LNCAP (cell line): ENCODE results near the gene PELI2.

Experiments
- CTCF ChIP-seq: fragments of 450-650 bp; IDR thresholded peaks from 2 replicates; pipeline ENCODE4 v1.5.1; 2017; ENCODE audit warnings: mild to moderate bottlenecking

The PELI2 gene

GRCh38 chr14:56137849-56138248 lies 19.6 kb downstream of the PELI2 start:
- no peak for TF ChIP-seq CTCF

- TF ChIP-seq CTCF, result no peak
Measured at GRCh38 chr14:56138928-56139327, 20.7 kb downstream of the PELI2 start.

GRCh38 chr14:56142314-56142713 lies 24.1 kb downstream of the PELI2 start:
- no peak for TF ChIP-seq CTCF

- no peak for TF ChIP-seq CTCF
Measured at GRCh38 chr14:56143025-56143424, 24.8 kb downstream of the PELI2 start.

GRCh38 chr14:56144176-56144575 lies 26.0 kb downstream of the PELI2 start:
- TF ChIP-seq CTCF, result no peak

- TF ChIP-seq CTCF, result no peak
Measured at GRCh38 chr14:56145181-56145769, 27.1 kb downstream of the PELI2 start.

GRCh38 chr14:56145965-56146364 lies 27.8 kb downstream of the PELI2 start:
- TF ChIP-seq CTCF, result no peak

GRCh38 chr14:56147449-56147848 lies 29.2 kb downstream of the PELI2 start:
- no peak for TF ChIP-seq CTCF
